Testis (tissue), 2 donors: ENCODE data around the gene ANKRD52.

Experiments used
- POLR2A ChIP-seq: fragments of 450-650 bp; IDR thresholded peaks from one replicate; pipeline ENCODE4 v1.6.1; 2017; ENCODE audit warnings: antibody characterized with exemption, mild to moderate bottlenecking, moderate library complexity
- TF ChIP-seq, protein P1 (sequence below), 3 experiments: fragments of 450-650 bp in 2 of 3; fragments of 200-600 bp in 1 of 3; sonication (generic) in 1 of 3; IDR thresholded peaks; one replicate each; pipeline ENCODE4 v1.5.1; 2016 to 2019; ENCODE audit warnings: antibody characterized with exemption in 3 of 3, mild to moderate bottlenecking in 2 of 3, moderate library complexity in 1 of 3

DNA sequence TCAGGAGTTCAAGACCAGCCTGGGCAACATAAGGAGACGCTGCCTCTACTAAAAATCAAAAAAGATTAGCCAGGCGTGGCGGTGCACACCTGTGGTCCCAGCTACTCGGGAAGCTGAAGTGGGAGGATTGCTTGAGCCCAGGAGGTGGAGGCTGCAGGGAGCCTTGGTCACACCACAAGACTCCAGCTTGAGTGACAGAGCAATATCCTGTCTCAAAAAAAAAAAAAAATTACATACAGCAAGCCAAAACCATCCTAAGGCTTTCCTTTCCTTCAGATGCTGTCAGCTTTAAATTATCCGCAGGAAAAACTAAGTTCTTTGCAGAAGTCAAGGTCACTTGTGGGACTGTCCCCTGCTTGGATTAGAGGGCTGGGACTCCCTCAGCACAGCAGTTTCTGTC, 40.6 kb upstream of the ANKRD52 start:
- TF ChIP-seq, protein P1, sequence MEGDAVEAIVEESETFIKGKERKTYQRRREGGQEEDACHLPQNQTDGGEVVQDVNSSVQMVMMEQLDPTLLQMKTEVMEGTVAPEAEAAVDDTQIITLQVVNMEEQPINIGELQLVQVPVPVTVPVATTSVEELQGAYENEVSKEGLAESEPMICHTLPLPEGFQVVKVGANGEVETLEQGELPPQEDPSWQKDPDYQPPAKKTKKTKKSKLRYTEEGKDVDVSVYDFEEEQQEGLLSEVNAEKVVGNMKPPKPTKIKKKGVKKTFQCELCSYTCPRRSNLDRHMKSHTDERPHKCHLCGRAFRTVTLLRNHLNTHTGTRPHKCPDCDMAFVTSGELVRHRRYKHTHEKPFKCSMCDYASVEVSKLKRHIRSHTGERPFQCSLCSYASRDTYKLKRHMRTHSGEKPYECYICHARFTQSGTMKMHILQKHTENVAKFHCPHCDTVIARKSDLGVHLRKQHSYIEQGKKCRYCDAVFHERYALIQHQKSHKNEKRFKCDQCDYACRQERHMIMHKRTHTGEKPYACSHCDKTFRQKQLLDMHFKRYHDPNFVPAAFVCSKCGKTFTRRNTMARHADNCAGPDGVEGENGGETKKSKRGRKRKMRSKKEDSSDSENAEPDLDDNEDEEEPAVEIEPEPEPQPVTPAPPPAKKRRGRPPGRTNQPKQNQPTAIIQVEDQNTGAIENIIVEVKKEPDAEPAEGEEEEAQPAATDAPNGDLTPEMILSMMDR (IDR thresholded peaks at IDR 0.05): no peak
- TF ChIP-seq POLR2A: no peak
